Esophagus squamous epithelium (tissue), 5 donors: Measurements from ENCODE around the gene C1orf232. TPM values are rescaled to one million over a fixed set of nuclear protein-coding genes. Genes with fewer than 3 reads are reported as not detected.

ENCODE experiments used
- DNase-seq: peaks from one replicate; lab custom pipeline; 2025; lab: John Stamatoyannopoulos, UW
- H3K27ac ChIP-seq, 4 donors: fragments of 200-600 bp; sonication (generic); one replicate each; pipeline ENCODE4 v1.5.1; 2016 to 2019; ENCODE audit warnings: mild to moderate bottlenecking in 1 of 4
- H3K27me3 ChIP-seq, 4 donors: fragments of 200-600 bp; sonication (generic); 1 replicate in 3 of 4; 2 replicates in 1 of 4; pipeline versions ENCODE4 v1.5.1 to v1.6.0; 2017 to 2021; ENCODE audit warnings: antibody characterized with exemption in 1 of 4
- H3K36me3 ChIP-seq, 3 donors: fragments of 200-600 bp; sonication (generic); one replicate each; pipeline ENCODE4 v1.5.1; 2016 to 2019
- H3K4me1 ChIP-seq, 3 donors: fragments of 200-600 bp; sonication (generic); one replicate each; pipeline ENCODE4 v1.5.1; 2017 to 2019
- H3K4me3 ChIP-seq, 4 donors: fragments of 200-600 bp; sonication (generic); 1 replicate in 3 of 4; 2 replicates in 1 of 4; pipeline ENCODE4 v1.5.1; 2016 to 2019; ENCODE audit warnings: mild to moderate bottlenecking in 2 of 4, moderate library complexity in 1 of 4
- H3K9me3 ChIP-seq, 3 donors: fragments of 200-600 bp; sonication (generic); one replicate each; pipeline ENCODE4 v1.5.1; 2016 to 2019
- POLR2A ChIP-seq, 4 donors: fragments of 450-650 bp; IDR thresholded peaks; one replicate each; pipeline ENCODE4 v1.6.1; 2017; ENCODE audit warnings: antibody characterized with exemption in 4 of 4, mild to moderate bottlenecking in 4 of 4, moderate library complexity in 3 of 4
- WGBS, 2 donors: methylation state at CpG; one replicate each; pipeline ENCODE4 v1.1.5; 2018; 5-methylcytosine and 5-hydroxymethylcytosine counted together
- intact Hi-C: fragments of 100-400 bp; cut with DNase I; formaldehyde crosslinking; loops from one replicate; pipeline ENCODE4 v1.15.0; 2022
- total RNA-seq, 4 donors: library from RNA; depleted of rRNA; stranded (reverse); fragments of >200 nt; gene quantifications; one replicate each; pipeline ENCODE4 v1.1.0, GENCODE V29; 2016
- TF ChIP-seq, protein P1 (sequence below), 6 experiments: fragments of 450-650 bp in 4 of 6; fragments of 200-600 bp in 2 of 6; sonication (generic) in 2 of 6; IDR thresholded peaks; one replicate each; pipeline ENCODE4 v1.5.1; 2016 to 2019; ENCODE audit warnings: antibody characterized with exemption in 6 of 6, mild to moderate bottlenecking in 4 of 6, moderate library complexity in 4 of 6
- donor health status: DM: yes; HTN: yes; CAD: no.

C1orf232 gene
- total RNA-seq, 4 donors from 2014 or later, result not detected

DNA sequence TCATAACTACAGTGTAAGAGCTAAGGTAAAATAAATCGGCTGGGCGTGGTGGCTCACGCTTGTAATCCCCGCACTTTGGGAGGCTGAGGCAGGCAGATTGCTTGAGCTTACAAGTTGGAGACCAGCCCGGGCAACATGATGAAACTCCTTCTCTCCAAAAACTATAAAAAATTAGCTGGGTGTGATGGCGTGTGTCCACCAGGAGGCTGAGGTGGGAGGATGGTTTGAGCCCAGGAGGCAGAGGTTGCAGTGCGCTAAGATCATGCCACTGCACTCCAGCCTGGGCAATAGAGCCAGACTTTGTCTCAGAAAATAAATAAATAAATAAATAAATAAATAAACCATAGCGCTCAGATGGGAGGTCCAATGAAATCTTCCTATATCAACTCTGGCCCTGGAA, 26.6 kb downstream of the C1orf232 start:
- no peak for DNase-seq
- WGBS, 2 donors, result 68 to 73% methylated on average over 8 of the region's 8 CpGs
- H3K27me3 ChIP-seq, result peaks cover 0 to 7% (median 0%) of the 10 kb centered on the region in 4 donors
- H3K27ac ChIP-seq, result no peak overlapping the region
- H3K9me3 ChIP-seq, result no peaks in the 10 kb centered on the region
- intact Hi-C loops, result no loop called here
- H3K4me1 ChIP-seq, result peaks cover 0 to 14% (median 6%) of the 10 kb centered on the region in 3 donors
- TF ChIP-seq, protein P1, sequence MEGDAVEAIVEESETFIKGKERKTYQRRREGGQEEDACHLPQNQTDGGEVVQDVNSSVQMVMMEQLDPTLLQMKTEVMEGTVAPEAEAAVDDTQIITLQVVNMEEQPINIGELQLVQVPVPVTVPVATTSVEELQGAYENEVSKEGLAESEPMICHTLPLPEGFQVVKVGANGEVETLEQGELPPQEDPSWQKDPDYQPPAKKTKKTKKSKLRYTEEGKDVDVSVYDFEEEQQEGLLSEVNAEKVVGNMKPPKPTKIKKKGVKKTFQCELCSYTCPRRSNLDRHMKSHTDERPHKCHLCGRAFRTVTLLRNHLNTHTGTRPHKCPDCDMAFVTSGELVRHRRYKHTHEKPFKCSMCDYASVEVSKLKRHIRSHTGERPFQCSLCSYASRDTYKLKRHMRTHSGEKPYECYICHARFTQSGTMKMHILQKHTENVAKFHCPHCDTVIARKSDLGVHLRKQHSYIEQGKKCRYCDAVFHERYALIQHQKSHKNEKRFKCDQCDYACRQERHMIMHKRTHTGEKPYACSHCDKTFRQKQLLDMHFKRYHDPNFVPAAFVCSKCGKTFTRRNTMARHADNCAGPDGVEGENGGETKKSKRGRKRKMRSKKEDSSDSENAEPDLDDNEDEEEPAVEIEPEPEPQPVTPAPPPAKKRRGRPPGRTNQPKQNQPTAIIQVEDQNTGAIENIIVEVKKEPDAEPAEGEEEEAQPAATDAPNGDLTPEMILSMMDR (IDR thresholded peaks at IDR 0.05), result peak in 2 of 6 experiments; percentile 13 to 21
- TF ChIP-seq POLR2A (IDR thresholded peaks at IDR 0.05), result no peak
- peak overlapping the region in 1 of 4 donors; percentile 6 for H3K4me3 ChIP-seq
- H3K36me3 ChIP-seq, result no peaks in the 10 kb centered on the region

DNA sequence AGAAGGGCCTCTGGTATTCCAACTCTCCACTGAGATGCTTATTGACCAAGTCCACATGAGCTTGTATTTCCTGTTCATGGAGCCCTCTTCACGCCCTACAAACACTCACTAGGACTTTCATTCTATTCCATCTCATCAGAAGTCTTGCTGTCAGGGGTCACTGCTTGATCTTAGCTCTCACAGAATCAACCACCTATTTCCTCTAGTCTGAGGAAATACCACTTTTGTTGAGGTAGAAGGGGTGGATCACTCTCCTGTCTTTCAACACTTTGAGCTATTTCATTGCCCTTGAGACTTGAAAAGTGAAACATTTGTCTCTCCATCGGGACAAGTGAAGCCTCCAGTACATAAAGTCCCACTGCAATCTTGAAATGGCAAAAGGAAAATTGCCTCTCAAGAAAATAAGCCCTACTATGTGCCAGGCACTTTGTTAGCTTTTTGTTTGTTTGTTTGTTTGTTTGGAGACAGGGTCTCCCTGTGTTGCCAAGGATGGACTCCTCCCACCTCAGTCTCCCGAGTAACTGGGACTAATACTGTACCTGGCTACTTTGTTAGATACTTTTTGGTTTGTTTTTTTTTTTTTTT, 29.7 kb downstream of the C1orf232 start:
- TF ChIP-seq, protein P1 (IDR thresholded peaks at IDR 0.05), result no peak
- TF ChIP-seq POLR2A (IDR thresholded peaks at IDR 0.05), result no peak
- WGBS, 2 donors, result 59 to 71% methylated on average over 3 of the region's 3 CpGs
- Histone ChIP-seq H3K27ac (no peak overlapping the region), H3K36me3 (no peaks in the 10 kb centered on the region), H3K4me3 (no peak overlapping the region), H3K4me1 (peaks cover 0 to 6% (median 0%) of the 10 kb centered on the region in 3 donors), H3K9me3 (no peaks in the 10 kb centered on the region), H3K27me3 (no peaks in the 10 kb centered on the region)
- intact Hi-C loops, result no loop called here
- no peak for DNase-seq

DNA sequence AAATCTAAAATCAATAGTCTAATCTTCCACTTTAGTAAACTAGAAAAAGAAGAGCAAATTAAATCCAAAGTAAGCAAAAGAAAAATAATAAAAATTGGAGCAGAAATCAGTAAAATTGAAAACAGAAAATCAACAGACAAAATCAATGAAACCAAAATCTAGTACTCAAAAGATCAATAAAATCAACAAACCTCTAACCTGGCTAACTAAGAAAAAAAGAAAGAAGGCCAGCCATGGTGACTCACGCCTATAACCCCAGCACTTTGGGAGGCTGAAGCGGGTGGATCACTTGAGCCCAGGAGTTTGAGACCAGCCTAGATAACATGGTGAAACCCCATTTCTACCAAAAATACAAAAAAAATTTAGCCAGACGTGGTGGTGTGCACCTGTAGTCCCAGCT, 34.3 kb downstream of the C1orf232 start:
- WGBS, 2 donors, result 90 to 93% methylated on average over 3 of the region's 3 CpGs
- no peaks in the 10 kb centered on the region for H3K4me1 ChIP-seq
- H3K27ac ChIP-seq, result no peak overlapping the region
- no peak for DNase-seq
- H3K9me3 ChIP-seq, result no peaks in the 10 kb centered on the region
- H3K4me3 ChIP-seq, result no peak overlapping the region
- intact Hi-C loops, result no loop called here
- no peaks in the 10 kb centered on the region for H3K36me3 ChIP-seq
- no peak for TF ChIP-seq POLR2A (IDR thresholded peaks at IDR 0.05)
- TF ChIP-seq, protein P1 (IDR thresholded peaks at IDR 0.05), result no peak
- H3K27me3 ChIP-seq, result no peaks in the 10 kb centered on the region

DNA sequence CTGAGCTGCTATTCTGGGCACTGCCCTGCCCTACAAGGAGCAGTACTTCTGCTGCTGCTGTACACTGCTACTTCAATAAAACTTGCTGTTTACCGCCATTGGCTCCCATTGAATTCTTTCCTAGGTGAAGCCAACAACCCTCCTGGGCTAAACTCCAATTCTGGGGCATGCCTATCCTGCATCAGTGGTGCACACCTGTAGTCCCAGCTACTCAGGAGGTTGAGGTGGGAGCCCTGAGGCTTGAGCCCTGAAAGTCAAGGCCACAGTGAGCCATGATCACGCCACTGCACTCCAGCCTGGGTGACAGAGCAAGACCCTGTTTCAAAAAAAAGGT, 36.0 kb downstream of the C1orf232 start:
- no peak overlapping the region for H3K4me3 ChIP-seq
- no peaks in the 10 kb centered on the region for H3K9me3 ChIP-seq
- H3K36me3 ChIP-seq, result no peaks in the 10 kb centered on the region
- intact Hi-C loops, result no loop called here
- no peak for DNase-seq
- WGBS, 2 donors, result 88 to 100% methylated on average over 1 of the region's 2 CpGs
- TF ChIP-seq, protein P1 (IDR thresholded peaks at IDR 0.05), result no peak
- TF ChIP-seq POLR2A (IDR thresholded peaks at IDR 0.05), result no peak
- no peak overlapping the region for H3K27ac ChIP-seq
- H3K27me3 ChIP-seq, result no peaks in the 10 kb centered on the region
- peaks cover 5 to 15% (median 6%) of the 10 kb centered on the region in 3 donors for H3K4me1 ChIP-seq

DNA sequence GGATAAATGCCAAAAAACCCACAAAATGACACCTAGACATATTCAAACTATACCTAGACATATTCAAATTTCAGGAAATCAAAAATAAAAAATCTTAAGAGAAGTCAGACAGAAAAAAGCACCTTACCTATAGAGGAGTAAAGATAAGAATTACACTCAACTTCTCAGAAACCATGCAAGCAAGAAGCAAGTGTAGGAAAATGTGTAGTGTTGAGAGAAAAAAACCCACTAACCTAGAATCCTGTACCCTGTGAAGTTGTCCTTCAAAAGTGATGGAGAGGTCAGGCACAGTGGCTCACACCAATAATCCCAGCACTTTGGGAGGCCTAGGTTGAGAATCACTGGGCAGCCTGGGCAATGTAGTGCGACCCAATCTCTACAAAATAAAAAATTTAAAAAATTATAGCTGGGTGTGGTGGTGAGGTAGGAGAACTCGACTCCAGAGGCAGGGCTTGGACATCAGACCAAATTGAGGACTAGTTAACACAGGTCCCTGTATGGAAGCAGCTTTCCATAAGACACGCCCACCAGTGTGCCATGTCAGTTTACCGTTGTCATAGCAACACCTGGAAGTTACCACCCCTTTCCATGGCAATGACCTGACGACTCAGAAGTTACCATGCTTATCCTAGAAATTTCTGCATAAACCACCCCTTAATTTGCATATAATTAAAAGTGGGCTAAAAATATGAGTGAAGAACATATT, 36.5 kb downstream of the C1orf232 start:
- Histone ChIP-seq H3K4me3 (no peak overlapping the region), H3K36me3 (no peaks in the 10 kb centered on the region), H3K9me3 (no peaks in the 10 kb centered on the region), H3K27me3 (no peaks in the 10 kb centered on the region), H3K27ac (no peak overlapping the region), H3K4me1 (peaks cover 10 to 20% (median 11%) of the 10 kb centered on the region in 3 donors)
- no peak for TF ChIP-seq POLR2A (IDR thresholded peaks at IDR 0.05)
- TF ChIP-seq, protein P1 (IDR thresholded peaks at IDR 0.05), result no peak
- no peak for DNase-seq
- WGBS, 2 donors, result 69 to 70% methylated on average over 5 of the region's 5 CpGs
- intact Hi-C loops, result no loop called here
